ENCODE measurements around the gene MFSD6.
"Not testable (repeated sequence)": the region's sequence is repeated elsewhere in the genome, so short reads cannot be mapped to it uniquely, and the experiment has no call there.

The MFSD6 gene

DNA sequence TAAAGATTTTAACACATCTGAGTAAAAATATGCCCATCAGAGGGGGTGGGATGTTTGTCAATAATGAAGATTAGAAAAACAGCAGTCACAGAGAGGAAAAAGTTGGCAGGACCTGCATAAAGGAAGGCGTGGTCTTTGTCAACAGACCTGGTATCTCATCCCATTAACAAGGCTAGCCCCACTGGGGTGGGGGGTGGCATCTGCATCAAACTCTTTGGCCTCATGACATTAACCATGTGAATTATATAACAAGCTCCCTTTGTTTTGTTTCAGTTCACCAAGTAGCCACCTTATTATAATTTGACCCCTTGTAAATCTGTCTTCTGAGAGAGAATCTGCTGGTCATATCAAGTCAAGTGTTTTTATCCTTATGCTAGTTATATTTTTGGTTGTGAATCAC, 97.5 kb downstream of the MFSD6 start:
- no peak for DNase-seq

DNA sequence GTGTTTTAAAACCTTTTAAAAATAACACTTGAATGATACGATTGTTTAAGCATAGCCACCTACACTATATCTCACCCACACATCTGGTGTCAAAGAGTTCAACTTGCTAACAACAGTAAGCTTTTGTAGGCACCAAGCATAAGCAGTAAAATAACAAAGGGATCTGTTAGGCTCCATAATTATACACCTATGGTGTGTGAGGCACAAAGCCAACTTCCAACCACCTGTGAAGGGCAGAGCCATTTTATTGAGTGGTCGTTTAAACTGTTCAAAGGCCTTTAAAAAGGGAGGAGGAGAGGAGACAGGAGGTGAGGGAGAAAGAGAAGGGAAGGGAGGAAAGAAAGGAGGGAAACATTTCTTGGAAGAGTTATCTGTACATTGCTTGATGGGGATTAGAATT, 98.5 kb downstream of the MFSD6 start:
- no peak for DNase-seq

DNA sequence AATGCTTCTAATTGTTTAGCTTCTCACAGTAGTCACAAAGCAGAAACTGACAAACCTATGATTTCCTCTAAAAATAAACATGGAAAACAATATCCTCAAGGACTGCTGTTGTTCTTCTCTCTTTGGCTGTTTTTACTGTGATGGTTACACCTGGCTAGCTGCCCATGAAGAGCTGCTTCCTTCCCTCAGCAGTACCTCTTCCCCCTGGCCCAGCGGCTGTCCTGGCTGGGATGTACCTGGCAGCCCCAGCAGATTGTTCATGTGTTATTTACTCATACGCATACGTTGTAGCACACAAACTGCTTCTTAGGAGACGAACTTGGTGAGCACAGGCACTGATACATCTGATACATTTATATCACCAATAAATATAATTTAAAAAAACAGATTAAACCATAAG, 99.0 kb downstream of the MFSD6 start:
- no peak for DNase-seq

DNA sequence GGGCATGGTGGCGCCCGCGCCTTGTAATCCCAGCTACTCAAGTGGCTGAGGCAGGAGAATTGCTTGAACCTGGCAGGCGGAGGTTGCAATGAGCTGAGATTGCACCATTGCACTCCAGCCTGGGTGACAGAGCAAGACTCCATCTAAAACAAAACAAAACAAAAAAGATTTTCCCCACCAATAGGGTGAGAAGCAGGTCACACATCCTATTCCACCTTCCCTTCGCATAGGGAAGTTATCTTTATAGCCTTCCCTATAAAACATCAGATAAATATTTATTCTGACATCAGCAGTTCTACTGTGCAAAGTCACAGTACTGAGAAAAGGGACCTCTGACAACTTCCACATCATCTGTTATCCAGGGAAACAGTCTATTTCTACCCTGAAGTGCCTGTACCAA, 101.7 kb downstream of the MFSD6 start:
- not testable (repeated sequence) for DNase-seq

DNA sequence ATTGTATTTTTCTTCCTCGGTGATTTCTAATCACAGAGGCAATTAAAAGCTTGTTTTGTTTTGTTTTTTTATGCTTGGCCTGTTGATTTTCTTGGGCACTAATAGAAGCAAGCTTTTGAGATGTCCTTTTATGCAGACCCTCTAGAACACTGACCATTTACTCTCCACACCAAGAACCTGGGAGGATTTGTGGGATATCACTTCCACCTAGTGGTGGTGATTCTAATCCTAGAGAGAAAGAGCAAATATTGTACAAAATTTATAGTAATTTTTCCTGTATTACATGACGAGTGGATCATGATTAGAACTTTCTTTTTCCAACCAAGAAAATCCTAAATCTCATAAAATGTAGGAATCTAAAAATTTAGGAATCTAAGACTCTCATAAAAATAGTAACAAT, 102.9 kb downstream of the MFSD6 start:
- no peak for DNase-seq

DNA sequence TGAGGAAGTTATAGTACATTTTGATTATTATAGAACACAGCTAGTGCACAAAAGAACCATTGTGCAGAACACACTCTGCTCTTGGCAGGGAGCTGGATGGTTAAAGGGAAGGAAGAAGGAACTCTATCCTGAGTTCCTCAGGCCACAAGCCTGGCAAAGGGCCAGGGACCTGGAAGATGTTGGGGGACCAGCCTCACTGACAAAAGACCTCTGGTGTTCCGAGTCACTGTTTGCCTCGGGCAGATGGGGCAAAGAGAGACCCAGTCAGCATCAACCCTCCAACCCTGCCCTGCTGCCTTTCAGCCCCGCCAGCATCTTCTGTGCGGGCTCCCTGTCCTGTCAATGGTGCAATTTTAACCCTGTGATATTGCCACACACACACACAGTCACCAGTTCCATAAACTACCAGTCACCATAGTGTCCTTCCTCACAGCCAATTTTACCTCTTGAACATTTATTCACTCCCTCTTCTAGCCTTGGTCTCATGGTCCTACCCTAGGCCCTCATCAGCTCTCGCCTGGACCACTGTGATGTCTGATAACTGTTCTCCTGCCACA, 104.5 kb downstream of the MFSD6 start:
- DNase-seq: no peak

DNA sequence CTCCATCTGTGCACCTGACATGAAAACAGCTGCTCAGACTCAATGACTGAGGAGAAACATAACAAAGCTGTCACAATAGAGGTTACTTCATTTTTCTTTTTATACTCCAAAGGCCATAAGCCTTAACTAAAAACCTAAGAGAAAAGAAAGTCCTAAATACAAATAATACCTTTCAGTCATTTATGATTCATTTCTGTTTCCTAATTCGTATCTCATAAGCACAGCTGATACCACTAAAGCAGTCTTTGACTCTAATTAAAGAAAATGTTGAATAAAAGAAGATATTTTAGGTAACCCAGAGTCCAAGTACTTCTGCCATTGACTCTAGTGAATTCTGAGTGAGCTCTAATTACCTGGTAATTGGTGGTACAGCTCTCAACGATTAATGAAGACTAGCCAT, 105.7 kb downstream of the MFSD6 start:
- DNase-seq: no peak

DNA sequence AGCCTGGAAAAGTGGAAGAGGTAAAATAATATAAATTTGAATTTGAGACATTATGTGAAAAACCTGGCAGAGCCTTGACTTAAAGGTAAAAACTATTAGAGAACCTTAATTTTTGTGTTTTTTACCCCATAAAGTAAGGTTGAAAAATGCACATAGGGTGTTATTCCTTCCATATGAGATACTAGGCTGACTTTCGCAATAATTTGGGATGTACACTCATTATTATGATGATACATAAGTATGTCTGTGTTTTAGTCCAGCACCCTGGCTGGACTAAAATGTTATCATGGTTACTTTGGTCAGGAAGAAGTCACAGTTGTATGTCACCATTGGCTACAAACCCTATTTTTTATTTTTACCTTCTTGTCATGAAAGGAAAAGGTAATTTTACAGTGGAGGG, 106.5 kb downstream of the MFSD6 start:
- no peak for DNase-seq

DNA sequence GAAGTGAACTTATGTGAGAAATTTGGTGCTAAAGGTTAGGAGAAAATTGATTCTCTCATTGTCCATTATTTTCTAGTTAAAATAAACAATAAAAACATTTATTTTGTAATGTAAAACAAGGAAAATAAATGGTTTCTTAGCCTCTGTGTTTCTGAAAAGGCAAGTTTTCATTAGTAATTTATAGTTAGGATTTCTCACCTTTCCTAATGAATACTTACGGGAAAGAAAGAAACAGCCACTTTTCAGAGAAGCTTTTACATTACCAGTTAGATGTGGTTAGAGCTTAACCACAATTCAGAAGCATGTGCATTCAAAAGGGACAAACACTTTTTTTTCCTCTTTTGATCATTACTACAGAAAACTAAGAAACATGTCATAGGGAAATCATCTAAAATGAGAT, 107.5 kb downstream of the MFSD6 start:
- no peak for DNase-seq

DNA sequence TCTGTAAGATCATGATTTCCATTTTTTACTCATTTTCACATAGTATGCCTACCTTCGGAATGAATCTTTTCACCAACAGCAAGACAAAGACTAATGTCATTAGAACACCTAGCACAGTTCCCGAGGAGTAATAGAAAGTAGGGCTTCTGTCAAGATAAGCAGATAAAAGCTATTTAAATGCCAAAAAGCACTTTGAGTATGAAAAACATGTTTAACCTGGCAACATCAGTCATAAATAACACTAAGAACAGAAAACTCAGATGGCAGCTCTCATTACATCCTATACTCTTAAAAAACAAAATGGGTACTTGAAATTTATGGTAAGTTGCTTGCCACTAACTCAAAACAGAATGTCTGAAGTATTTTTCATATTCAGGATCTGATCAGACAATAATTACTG, 109.3 kb downstream of the MFSD6 start:
- no peak for DNase-seq

DNA sequence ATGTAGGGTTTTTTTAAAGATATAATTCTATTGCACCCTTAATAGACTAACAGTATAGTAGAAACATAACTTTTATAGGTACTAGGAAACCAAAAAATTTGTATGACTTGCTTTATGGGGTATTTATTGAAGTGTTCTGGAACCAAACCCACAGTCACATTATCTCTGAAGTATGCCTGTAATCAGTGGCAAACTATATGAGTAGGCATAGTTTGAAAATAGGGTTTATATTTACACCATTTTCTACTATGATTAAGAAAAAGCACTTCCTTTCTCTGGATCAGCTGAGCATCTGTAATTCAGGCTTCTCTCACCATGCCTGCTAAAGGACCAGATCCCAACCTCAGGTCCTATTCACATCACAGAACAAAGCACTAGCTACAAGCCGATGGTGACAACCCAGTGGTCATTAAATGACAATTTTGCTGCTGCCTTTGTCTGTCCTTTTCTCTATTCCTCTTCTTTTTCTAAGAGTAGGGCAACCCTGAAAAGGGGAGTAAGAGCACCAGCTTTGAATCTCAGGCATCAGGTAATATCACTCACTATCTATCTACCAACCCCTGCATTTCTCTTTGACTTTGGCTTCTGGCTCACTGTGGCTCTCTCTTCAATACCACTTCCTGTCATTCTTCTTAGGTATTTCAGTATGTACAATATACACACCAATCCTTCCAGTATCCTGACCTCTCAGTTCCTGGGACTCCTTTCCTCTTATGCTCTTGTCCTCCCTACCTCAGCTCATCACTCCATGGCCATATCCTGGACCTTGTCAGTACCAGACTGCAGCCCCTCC, 112.0 kb downstream of the MFSD6 start:
- DNase-seq: no peak

DNA sequence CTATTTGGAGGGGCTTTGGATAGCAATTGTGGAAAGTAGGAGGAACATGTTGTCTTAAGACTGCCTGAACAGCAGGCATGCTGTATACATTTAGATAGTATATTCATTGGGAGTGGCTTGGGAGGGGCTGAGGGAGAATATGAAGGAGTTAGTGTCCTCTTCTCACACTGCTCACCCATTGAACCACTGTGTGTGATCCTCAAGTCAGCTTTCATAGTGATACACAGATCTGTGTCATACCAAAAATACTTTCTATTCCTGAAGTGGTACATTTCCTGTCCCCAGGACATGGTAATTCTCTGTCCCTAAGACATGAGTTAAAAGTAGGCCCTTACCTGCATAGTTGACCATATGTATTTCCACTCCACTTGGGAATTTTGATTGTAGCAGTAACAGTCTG, 116.8 kb downstream of the MFSD6 start:
- DNase-seq: no peak

DNA sequence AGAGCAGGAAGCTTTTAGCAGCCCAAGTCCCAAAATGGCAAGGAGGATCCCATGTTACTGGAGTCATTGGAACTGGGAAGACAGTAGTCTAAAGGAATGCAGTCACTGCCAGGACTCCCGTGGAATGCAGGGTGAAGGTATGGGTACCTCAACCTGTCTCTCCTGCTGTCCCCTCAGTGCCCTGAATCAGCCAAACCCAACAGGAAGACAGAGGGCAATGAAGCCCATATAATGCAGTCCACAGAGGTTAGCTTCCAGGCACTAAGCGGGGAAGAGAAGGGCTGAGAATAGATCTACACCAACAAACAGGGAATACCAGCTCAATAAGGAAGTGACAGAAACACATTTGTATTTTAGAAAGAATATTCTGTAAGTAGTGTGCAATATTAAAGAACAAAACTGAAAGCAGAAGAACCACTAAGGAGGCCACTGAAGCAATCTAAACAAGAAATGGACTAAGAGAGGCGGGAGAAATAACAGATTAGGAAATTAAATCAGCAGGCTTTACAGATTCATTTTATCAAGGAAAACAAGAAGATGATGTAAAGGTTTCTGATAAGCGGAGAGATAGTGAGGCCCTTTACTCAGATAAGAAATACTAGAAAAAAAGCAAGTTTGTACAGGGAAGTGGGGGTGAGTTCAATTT, 118.1 kb downstream of the MFSD6 start:
- no peak for DNase-seq

DNA sequence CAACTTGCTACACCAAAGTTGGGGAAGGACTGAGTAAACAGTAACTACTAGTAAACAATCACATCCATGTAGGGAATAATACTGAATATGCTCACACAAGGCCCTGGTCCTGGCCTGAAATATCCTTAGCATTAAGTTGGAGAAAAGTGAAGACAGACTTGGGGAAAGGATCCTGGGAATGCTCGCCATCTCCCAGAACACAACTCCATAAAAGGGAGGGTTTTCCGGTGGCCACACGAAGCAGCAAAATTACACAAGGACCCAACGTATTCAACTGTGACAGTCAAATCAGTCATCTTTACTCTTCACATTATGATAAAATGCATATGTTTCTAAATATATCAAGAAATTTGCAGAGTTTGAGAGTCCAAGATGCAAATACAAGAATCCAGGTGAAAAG, 119.1 kb downstream of the MFSD6 start:
- no peak for DNase-seq

DNA sequence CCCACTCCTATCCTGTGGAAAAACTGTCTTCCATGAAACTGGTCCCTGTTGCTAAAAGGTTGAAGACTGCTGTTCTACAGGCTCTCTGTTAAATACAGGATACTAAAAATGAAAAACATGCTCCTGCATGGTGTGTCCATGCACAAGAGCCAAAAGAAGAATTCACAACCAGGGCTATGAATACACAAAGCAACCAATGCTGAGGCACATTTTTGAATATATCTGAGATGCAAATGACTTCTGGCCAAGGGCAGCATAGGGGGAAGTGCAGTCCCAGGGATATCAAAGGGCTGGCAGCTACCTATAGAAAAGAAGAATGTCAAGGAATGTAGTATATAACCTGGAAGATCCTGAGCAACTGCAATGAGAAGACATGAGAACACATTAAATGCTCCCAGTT, 119.8 kb downstream of the MFSD6 start:
- DNase-seq: no peak

DNA sequence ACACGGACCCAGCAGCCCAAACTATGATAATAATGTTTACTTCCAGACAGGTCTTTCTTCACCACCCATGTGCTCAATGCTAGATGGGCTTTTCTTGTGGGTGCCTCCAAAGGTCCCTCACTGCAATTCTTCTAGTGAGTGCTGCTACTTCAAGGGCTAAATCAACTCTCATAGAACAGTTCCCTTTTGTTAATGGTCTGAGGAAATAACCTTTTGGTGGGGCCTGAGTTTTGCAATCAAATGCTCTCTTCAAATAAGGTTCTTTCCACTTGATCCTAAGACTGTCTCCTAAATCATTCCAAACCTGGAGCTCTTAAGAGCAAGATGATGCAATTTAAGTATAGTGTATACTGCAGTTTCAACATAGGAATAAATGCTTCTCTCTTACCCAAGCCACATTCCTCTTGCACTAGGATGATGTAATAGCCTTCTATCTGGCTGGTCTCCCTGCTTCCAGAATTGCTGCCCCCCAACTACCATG, 120.4 kb downstream of the MFSD6 start:
- DNase-seq: no peak

DNA sequence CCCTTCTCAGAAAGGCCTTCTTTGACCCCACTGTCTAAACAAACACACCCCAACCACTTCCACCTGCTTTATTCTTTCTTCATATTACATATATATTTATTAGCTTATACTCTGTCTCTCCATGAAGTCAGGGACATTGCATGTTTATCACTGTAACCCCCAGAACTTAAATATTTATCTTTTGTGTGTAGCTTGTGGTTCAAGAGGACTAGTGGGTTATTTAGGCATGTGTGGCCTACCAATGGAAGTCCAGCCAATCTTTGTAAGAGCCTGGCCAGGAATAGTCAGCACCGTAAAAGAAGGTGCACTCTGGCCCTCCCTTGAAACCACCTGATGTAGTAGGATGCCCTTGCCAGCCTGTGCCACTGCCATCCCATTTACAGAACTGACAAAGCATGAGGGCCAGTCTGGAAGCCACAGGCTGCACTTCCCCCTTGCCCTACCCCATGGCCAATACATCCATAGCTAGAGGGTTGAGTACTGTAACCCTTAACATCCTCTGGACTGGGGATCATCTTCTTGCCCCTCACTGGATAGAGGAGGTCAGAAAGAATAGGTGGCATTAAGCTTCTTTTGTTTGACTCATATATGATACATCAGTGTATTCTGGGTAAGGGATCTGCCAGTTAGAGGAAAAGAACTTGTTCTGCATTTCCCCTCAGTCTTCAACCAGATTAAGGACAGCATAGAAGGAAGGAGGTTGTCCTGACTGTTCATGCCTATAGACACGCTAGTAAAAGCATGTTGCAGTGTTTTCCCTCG, 121.5 kb downstream of the MFSD6 start:
- DNase-seq: no peak

DNA sequence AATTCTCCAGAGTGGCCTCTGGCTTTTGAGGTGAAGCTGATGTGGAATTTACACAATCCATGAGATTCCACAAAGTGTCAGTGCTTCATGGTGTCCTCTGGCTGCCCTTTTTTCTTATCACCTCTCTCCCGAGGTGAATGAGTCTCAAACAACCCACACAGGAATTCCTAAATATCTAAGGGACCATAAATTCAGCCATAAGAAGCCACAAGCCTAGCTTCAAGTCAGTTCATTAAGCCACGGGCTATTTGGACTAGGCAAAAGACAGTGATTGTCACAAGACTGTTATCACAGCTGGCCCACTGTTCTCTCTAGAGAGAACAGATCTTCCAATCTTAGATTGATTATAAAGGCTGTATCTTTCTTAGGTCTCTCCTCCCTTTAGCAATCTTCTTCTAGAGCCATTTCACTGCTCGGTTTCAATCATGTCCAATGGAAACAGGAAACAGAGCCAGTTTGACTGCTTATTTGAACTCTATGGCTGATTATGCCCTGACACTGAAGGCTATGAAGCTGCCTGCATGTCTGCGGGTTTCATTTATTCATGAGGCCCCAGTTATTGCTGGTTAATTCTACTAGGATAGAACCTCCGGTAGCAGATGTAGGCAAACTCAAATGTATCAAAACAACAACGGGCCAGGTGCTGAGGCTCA, 122.2 kb downstream of the MFSD6 start:
- no peak for DNase-seq

DNA sequence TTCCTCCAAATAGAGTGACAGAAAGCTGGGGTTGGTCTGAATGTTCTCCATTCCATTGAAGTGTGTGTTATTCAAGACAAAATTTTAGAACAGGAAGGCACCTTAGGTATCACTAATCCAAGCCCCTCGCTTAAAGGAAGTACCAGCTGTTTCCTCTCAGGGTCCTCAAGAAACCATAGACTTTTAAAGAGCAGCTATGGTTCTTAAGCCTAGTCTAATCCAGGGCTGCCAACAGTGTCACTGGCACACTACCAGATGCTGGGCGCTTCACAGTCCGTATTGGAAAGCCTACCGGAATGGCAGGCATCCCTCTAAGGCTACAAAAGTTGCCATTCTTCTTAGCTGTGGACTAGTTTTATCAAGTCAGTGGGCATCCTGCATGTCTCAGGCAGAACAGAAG, 124.4 kb downstream of the MFSD6 start:
- DNase-seq: no peak

DNA sequence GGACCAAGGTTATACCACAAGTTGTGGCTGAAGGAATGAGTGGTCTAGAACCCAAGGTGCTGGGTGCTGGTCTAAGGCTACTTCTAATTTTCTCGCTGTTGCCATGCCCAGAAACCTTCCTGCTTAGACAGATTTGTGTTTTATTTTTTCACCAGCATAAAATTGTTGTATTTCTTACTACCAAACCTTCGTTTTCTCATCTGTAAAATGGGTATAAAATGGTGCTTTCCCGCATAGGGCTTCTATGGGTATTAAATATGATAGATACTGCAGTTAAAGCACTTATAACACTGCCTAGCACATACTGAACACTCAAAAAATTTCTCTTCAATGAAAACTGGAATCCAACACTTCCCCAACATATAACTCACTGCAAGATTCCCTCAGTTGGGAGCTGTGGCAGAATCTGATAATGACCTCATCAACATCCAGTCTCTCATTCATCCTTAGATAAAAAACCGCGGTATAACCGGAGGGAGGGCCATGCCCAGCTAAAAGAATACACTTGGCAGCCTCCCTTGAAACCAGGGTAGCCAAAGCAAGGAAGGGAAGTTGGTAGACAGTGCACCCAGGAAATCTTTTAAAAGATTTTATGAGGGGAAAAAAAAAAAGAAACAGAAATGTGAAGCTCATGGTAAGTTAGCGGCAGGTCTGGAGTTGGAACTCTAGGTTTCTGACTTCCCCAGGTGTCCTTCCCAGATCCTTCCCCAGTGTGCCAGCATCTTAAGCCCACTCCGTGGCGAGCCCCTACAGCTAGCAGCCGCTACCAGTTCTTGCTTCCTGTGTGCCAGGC, 125.2 kb downstream of the MFSD6 start:
- no peak for DNase-seq

DNA sequence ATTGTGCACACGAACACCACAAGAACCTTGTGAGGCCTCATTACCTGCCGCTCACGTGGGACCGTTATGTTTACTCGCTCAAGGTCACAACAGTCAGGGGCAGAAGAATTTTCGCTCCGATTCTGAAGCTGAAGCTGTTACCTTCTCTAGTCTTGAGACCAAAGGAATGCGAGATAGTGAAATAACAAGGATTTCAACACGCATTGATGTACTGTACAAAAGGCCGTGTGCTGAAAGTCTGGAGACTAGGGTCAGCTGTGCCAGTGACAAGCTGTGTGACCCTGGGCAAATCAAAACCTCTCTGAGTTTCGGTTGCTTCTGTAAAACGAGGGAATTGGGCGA, 125.8 kb downstream of the MFSD6 start:
- peak; percentile 56 for DNase-seq

All from activated T-cell treated with anti-CD3 and anti-CD28 coated beads, Interleukin-2, amount 50 U/mL, for 1 hour (primary cell).